HEK293 (cell line): ENCODE measurements around the gene MSLN.
A peak's percentile ranks its signal among the peaks of the same experiment; 100 is the strongest.

Experiments
- PRDM1 ChIP-seq: fragments of 450-650 bp; formaldehyde crosslinking; IDR thresholded peaks from 2 replicates; pipeline ENCODE4; 2016; ENCODE audit warnings: missing biosample characterization, missing genetic modification characterization
- REPIN1 ChIP-seq: fragments of 450-650 bp; formaldehyde crosslinking; IDR thresholded peaks from 2 replicates; pipeline ENCODE4 v1.5.1; 2017; ENCODE audit warnings: missing biosample characterization, missing genetic modification characterization, low read depth
- ZFP69B ChIP-seq: fragments of 450-650 bp; formaldehyde crosslinking; IDR thresholded peaks from 2 replicates; pipeline ENCODE4 v1.5.1; 2016; ENCODE audit warnings: missing biosample characterization, missing genetic modification characterization
- ZIC2 ChIP-seq: fragments of 450-650 bp; formaldehyde crosslinking; IDR thresholded peaks from 2 replicates; pipeline ENCODE4 v1.5.1; 2016; ENCODE audit warnings: missing biosample characterization, missing genetic modification characterization
- ZNF112 ChIP-seq: fragments of 450-650 bp; formaldehyde crosslinking; IDR thresholded peaks from 2 replicates; pipeline ENCODE4 v1.5.0; 2017; ENCODE audit warnings: missing biosample characterization, missing genetic modification characterization
- ZNF169 ChIP-seq: fragments of 450-650 bp; formaldehyde crosslinking; IDR thresholded peaks from 2 replicates; pipeline ENCODE4 v1.5.1; 2016; ENCODE audit warnings: missing biosample characterization, missing genetic modification characterization
- ZNF19 ChIP-seq: fragments of 450-650 bp; formaldehyde crosslinking; IDR thresholded peaks from 2 replicates; pipeline ENCODE4; 2016; ENCODE audit warnings: missing biosample characterization, missing genetic modification characterization, low read depth
- ZNF2 ChIP-seq: fragments of 450-650 bp; formaldehyde crosslinking; IDR thresholded peaks from 2 replicates; pipeline ENCODE4 v1.5.1; 2016; ENCODE audit warnings: missing biosample characterization, missing genetic modification characterization
- ZNF239 ChIP-seq: fragments of 450-650 bp; formaldehyde crosslinking; IDR thresholded peaks from 2 replicates; pipeline ENCODE4 v1.5.1; 2016; ENCODE audit warnings: missing biosample characterization, missing genetic modification characterization
- ZNF37A ChIP-seq: fragments of 450-650 bp; IDR thresholded peaks from 2 replicates; pipeline ENCODE4 v1.5.1; 2018; ENCODE audit warnings: missing biosample characterization, missing genetic modification characterization
- ZNF404 ChIP-seq: fragments of 450-650 bp; formaldehyde crosslinking; IDR thresholded peaks from 2 replicates; pipeline ENCODE4 v1.5.1; 2017; ENCODE audit warnings: missing biosample characterization, missing genetic modification characterization
- ZNF48 ChIP-seq: fragments of 450-650 bp; formaldehyde crosslinking; IDR thresholded peaks from 2 replicates; pipeline ENCODE4 v1.5.1; 2016; ENCODE audit warnings: missing biosample characterization, missing genetic modification characterization
- ZNF600 ChIP-seq: fragments of 450-650 bp; formaldehyde crosslinking; IDR thresholded peaks from 2 replicates; pipeline ENCODE4 v1.5.1; 2016; ENCODE audit warnings: missing biosample characterization, missing genetic modification characterization
- ZNF660 ChIP-seq: fragments of 450-650 bp; IDR thresholded peaks from 2 replicates; pipeline ENCODE4 v1.5.1; 2018; ENCODE audit warnings: missing biosample characterization, mild to moderate bottlenecking, missing genetic modification characterization
- ZSCAN23 ChIP-seq: fragments of 450-650 bp; formaldehyde crosslinking; IDR thresholded peaks from 2 replicates; pipeline ENCODE4 v1.5.1; 2016; ENCODE audit warnings: missing biosample characterization, missing genetic modification characterization
- TF ChIP-seq, protein P1 (sequence below): fragments of 450-650 bp; formaldehyde crosslinking; IDR thresholded peaks from 2 replicates; pipeline ENCODE4 v1.5.1; 2016; ENCODE audit warnings: missing biosample characterization, missing genetic modification characterization
- TF ChIP-seq, protein P2 (sequence below): fragments of 450-650 bp; formaldehyde crosslinking; IDR thresholded peaks from 2 replicates; pipeline ENCODE4 v1.5.1; 2016; ENCODE audit warnings: missing biosample characterization, missing genetic modification characterization, low read depth
- TF ChIP-seq, protein P3 (sequence below): fragments of 450-650 bp; formaldehyde crosslinking; IDR thresholded peaks from 2 replicates; pipeline ENCODE4 v1.5.1; 2016; ENCODE audit warnings: missing biosample characterization, missing genetic modification characterization
- TF ChIP-seq, protein P4 (sequence below): fragments of 450-650 bp; formaldehyde crosslinking; IDR thresholded peaks from 2 replicates; pipeline ENCODE4 v1.5.1; 2017; ENCODE audit warnings: missing biosample characterization, missing genetic modification characterization
- TF ChIP-seq, protein P5 (sequence below): fragments of 450-650 bp; formaldehyde crosslinking; IDR thresholded peaks from 2 replicates; pipeline ENCODE4 v1.5.1; 2016; ENCODE audit warnings: missing biosample characterization, missing genetic modification characterization
- TF ChIP-seq, protein P6 (sequence below): fragments of 450-650 bp; formaldehyde crosslinking; IDR thresholded peaks from 2 replicates; pipeline ENCODE4 v1.5.1; 2016; ENCODE audit warnings: missing biosample characterization, missing genetic modification characterization
- TF ChIP-seq, protein P7 (sequence below): fragments of 450-650 bp; formaldehyde crosslinking; IDR thresholded peaks from 2 replicates; pipeline ENCODE4 v1.5.1; 2016; ENCODE audit warnings: missing biosample characterization, missing genetic modification characterization
- TF ChIP-seq, protein P8 (sequence below): fragments of 450-650 bp; formaldehyde crosslinking; IDR thresholded peaks from 2 replicates; pipeline ENCODE4 v1.5.1; 2017; ENCODE audit warnings: missing biosample characterization, missing genetic modification characterization

The MSLN gene

DNA sequence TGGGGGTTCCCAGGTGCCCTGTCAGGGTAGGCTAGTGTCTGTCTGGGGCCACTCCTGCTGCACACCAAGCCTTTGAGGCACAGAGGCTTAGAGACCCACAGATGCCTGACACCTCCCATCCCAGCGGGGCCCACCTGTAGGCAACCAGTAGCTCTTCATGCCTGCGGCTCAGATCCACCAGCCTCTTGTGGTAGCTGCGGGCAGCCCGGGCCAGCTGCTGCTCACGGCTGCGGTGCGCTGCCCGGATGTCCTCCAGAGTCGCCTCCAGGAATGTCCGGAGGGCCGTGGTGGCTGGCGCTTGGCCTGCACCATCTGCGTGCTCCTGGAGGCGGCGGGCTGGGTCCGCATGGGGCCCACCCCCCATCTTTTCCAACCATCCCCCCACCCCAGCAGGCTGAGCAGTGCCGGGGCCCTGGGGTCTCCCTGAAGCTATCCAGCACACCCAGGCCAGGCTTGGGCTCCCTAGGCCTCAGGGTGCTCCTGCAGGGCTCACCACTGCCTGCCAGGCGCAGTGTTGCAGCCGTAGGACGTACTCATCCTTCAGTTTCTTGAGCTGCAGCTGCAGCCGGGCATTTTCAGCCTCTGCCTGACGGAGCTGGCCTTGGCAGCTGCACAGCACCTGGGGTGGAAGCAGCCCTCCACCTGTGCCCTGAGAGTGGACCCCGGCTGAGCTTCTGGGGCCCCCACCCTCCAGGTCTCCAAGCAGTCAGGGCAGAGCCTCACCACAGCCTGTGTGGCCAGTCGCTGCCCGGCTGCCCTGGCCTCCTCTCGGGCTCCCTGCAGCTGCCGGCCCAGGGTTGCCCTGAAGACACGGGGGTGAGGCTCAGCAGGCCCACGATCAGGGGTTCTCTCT lies 36.1 kb upstream of the MSLN start (continued):
- TF ChIP-seq, protein P1, sequence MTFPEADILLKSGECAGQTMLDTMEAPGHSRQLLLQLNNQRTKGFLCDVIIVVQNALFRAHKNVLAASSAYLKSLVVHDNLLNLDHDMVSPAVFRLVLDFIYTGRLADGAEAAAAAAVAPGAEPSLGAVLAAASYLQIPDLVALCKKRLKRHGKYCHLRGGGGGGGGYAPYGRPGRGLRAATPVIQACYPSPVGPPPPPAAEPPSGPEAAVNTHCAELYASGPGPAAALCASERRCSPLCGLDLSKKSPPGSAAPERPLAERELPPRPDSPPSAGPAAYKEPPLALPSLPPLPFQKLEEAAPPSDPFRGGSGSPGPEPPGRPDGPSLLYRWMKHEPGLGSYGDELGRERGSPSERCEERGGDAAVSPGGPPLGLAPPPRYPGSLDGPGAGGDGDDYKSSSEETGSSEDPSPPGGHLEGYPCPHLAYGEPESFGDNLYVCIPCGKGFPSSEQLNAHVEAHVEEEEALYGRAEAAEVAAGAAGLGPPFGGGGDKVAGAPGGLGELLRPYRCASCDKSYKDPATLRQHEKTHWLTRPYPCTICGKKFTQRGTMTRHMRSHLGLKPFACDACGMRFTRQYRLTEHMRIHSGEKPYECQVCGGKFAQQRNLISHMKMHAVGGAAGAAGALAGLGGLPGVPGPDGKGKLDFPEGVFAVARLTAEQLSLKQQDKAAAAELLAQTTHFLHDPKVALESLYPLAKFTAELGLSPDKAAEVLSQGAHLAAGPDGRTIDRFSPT (tag by site-specific recombination) = peak; percentile 38; the same call in 1 of the 2 replicates
- TF ChIP-seq ZNF2 (tag by site-specific recombination) (no peak), REPIN1 (tag by site-specific recombination) (no peak), ZNF404 (no peak), ZNF239 (tag by site-specific recombination) (no peak), ZNF19 (tag by site-specific recombination) (no peak), ZNF169 (tag by site-specific recombination) (no peak), ZNF600 (0 out of 2 replicates have a peak, but pooled peaks have one; percentile 29), ZSCAN23 (tag by site-specific recombination) (no peak), ZNF37A (tag by site-specific recombination) (no peak), ZNF112 (no peak), ZNF48 (no peak), ZIC2 (tag by site-specific recombination) (peak; percentile 65), ZNF660 (tag by site-specific recombination) (no peak), ZFP69B (peak; percentile 95), PRDM1 (no peak)
- TF ChIP-seq, protein P2, sequence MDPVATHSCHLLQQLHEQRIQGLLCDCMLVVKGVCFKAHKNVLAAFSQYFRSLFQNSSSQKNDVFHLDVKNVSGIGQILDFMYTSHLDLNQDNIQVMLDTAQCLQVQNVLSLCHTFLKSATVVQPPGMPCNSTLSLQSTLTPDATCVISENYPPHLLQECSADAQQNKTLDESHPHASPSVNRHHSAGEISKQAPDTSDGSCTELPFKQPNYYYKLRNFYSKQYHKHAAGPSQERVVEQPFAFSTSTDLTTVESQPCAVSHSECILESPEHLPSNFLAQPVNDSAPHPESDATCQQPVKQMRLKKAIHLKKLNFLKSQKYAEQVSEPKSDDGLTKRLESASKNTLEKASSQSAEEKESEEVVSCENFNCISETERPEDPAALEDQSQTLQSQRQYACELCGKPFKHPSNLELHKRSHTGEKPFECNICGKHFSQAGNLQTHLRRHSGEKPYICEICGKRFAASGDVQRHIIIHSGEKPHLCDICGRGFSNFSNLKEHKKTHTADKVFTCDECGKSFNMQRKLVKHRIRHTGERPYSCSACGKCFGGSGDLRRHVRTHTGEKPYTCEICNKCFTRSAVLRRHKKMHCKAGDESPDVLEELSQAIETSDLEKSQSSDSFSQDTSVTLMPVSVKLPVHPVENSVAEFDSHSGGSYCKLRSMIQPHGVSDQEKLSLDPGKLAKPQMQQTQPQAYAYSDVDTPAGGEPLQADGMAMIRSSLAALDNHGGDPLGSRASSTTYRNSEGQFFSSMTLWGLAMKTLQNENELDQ (tag by site-specific recombination) = no peak
- TF ChIP-seq, protein P3, sequence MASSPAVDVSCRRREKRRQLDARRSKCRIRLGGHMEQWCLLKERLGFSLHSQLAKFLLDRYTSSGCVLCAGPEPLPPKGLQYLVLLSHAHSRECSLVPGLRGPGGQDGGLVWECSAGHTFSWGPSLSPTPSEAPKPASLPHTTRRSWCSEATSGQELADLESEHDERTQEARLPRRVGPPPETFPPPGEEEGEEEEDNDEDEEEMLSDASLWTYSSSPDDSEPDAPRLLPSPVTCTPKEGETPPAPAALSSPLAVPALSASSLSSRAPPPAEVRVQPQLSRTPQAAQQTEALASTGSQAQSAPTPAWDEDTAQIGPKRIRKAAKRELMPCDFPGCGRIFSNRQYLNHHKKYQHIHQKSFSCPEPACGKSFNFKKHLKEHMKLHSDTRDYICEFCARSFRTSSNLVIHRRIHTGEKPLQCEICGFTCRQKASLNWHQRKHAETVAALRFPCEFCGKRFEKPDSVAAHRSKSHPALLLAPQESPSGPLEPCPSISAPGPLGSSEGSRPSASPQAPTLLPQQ = peak; percentile 98
- TF ChIP-seq, protein P4, sequence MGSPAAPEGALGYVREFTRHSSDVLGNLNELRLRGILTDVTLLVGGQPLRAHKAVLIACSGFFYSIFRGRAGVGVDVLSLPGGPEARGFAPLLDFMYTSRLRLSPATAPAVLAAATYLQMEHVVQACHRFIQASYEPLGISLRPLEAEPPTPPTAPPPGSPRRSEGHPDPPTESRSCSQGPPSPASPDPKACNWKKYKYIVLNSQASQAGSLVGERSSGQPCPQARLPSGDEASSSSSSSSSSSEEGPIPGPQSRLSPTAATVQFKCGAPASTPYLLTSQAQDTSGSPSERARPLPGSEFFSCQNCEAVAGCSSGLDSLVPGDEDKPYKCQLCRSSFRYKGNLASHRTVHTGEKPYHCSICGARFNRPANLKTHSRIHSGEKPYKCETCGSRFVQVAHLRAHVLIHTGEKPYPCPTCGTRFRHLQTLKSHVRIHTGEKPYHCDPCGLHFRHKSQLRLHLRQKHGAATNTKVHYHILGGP (tag by site-specific recombination) = no peak
- TF ChIP-seq, protein P5, sequence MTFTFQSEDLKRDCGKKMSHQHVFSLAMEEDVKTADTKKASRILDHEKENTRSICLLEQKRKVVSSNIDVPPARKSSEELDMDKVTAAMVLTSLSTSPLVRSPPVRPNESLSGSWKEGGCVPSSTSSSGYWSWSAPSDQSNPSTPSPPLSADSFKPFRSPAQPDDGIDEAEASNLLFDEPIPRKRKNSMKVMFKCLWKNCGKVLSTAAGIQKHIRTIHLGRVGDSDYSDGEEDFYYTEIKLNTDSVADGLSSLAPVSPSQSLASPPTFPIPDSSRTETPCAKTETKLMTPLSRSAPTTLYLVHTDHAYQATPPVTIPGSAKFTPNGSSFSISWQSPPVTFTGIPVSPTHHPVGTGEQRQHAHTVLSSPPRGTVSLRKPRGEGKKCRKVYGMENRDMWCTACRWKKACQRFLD (tag by site-specific recombination) = no peak
- TF ChIP-seq, protein P6, sequence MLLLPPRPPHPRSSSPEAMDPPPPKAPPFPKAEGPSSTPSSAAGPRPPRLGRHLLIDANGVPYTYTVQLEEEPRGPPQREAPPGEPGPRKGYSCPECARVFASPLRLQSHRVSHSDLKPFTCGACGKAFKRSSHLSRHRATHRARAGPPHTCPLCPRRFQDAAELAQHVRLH (tag by site-specific recombination) = no peak
- TF ChIP-seq, protein P7, sequence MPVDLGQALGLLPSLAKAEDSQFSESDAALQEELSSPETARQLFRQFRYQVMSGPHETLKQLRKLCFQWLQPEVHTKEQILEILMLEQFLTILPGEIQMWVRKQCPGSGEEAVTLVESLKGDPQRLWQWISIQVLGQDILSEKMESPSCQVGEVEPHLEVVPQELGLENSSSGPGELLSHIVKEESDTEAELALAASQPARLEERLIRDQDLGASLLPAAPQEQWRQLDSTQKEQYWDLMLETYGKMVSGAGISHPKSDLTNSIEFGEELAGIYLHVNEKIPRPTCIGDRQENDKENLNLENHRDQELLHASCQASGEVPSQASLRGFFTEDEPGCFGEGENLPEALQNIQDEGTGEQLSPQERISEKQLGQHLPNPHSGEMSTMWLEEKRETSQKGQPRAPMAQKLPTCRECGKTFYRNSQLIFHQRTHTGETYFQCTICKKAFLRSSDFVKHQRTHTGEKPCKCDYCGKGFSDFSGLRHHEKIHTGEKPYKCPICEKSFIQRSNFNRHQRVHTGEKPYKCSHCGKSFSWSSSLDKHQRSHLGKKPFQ = no peak
- TF ChIP-seq, protein P8, sequence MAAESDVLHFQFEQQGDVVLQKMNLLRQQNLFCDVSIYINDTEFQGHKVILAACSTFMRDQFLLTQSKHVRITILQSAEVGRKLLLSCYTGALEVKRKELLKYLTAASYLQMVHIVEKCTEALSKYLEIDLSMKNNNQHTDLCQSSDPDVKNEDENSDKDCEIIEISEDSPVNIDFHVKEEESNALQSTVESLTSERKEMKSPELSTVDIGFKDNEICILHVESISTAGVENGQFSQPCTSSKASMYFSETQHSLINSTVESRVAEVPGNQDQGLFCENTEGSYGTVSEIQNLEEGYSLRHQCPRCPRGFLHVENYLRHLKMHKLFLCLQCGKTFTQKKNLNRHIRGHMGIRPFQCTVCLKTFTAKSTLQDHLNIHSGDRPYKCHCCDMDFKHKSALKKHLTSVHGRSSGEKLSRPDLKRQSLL (tag by site-specific recombination) = no peak
